ENCODE data around the gene SLC9A2.

DNA sequence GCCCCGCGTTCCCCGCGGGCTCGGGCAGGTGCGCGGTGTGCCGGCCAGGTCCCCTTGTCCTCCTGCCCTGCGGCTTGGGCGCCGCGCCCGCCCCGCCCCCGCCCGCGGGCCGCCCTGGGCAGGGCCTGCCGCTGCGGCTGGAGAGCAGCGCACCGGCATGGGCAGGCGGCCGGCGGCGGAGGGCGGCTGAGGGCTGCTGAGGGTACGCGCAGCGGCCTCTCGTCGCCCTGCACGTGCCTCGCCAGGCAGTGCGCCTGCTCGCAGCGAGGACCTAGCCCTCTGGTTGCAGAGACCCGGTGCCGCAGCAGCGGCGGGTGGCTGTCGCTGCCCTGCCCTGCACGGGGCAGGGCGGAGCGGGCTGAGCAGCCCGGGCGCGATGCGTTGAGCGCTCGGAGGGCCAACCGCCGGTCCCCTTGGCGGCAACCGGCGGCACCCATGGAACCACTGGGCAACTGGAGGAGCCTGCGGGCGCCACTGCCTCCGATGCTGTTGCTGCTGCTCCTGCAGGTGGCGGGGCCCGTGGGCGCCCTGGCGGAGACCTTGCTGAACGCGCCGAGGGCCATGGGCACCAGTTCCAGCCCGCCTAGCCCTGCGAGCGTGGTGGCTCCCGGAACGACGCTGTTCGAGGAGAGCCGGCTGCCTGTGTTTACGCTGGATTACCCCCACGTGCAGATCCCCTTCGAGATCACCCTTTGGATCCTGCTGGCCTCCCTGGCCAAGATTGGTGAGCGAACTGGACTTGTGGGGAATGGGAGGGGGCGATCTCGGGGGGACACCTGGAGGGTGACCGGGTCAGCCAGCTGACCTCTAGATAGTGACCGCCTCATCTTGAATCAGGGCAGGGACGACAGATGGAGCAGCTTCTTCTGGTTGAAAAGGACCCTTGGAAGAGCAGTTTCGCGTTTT, at the start of gene SLC9A2:
- TF ChIP-seq EP300 (IDR thresholded peaks at IDR 0.05; ENCODE audit: low read depth) (no peak), POLR2A (IDR thresholded peaks at IDR 0.05) (no peak), POLR2AphosphoS5 (IDR thresholded peaks at IDR 0.05) (no peak)
- TF ChIP-seq, protein P1, sequence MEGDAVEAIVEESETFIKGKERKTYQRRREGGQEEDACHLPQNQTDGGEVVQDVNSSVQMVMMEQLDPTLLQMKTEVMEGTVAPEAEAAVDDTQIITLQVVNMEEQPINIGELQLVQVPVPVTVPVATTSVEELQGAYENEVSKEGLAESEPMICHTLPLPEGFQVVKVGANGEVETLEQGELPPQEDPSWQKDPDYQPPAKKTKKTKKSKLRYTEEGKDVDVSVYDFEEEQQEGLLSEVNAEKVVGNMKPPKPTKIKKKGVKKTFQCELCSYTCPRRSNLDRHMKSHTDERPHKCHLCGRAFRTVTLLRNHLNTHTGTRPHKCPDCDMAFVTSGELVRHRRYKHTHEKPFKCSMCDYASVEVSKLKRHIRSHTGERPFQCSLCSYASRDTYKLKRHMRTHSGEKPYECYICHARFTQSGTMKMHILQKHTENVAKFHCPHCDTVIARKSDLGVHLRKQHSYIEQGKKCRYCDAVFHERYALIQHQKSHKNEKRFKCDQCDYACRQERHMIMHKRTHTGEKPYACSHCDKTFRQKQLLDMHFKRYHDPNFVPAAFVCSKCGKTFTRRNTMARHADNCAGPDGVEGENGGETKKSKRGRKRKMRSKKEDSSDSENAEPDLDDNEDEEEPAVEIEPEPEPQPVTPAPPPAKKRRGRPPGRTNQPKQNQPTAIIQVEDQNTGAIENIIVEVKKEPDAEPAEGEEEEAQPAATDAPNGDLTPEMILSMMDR (IDR thresholded peaks at IDR 0.05): peak in 2 of 5 experiments; percentile 7 to 26
